Activated CD8-positive, alpha-beta memory T cell treated with anti-CD3 and anti-CD28 coated beads, Interleukin-2, amount 50 U/mL, for 1 hour (primary cell): ENCODE measurements around the gene C8B.

Source experiments
- DNase-seq: peaks from one replicate; pipeline ENCODE4 v3.0.0-alpha.2; 2020; ENCODE audit errors: extremely low read depth

The C8B gene

DNA sequence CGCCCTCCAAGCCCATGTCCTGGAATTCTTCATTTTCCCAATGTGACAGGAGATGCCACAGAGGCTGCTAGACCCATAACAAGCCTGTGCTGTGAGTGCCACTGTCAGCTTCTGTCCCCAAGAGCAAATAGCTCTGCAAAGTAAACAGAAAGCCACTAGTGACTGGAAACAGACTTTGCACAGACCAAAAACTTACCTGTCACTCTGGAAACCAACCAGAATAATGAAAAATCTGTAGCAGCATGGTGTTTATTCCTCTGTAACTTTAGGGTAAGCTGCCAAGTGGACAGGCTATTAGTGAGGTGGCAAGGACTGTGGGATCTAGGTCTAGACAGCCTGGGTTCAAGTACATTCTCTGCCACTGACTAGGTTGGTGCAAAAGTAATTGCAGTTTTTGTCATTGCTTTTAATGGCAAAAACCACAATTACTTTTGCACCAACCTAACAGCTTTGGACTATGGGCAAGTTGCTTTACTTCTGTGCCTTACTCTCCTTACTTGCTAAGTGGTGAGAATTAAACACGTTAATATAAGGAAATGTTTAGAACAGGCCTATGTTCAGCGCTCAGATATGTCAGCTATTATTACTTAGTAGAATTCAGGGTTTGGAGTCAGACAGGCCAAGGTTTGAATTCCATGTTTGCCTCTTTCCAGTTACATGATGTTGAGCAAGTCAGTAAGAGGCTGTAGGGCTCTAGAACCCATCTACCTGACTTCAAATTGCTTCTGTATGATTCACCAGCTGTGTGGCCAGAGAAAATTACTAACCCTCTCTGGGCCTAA is at the start of gene C8B:
Gene C8B, minus strand, starts transcription at position 100 of the 782 bp plus-strand sequence. Its CDS starts 67 bp downstream, at position 33.
- no peak for DNase-seq

DNA sequence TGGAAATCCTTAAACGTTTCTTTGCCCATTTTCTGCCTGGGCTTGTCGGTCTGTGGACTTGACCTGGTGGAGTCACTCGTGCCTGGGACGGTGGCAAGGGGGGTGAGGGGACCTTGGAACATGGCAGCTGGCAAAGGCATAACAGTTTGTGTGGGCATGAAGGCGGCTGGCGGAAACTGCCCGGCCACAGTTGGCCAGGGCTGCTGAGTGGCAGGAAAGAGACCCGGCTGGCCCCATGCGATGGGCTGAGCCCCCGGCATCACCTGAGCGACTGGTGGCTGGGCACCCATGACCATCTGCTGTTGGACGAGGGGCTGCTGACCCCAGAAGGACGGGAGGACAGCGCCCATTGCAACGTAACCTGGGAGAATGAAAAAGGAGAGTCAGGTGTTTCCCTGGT is 49.3 kb upstream of the C8B start:
- DNase-seq: no peak

DNA sequence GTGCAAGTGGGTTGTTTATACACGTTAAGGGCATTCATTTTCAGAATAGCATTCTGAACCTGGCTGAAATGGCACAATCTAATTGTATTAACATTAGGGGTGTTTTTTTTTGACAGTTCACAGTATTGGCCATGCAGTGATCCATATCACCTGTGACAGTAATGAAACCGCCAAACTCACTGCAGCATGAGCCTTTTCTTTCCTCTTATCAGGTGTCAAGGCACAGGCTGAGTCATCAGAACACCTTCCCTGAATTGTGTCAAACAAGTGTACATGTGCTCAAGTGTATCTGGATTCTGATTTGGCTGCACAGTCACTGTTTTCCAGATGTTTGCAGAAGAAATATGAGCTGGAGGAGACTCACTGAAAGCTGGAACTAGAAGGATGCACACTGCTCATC is 47.7 kb upstream of the C8B start:
- no peak for DNase-seq

DNA sequence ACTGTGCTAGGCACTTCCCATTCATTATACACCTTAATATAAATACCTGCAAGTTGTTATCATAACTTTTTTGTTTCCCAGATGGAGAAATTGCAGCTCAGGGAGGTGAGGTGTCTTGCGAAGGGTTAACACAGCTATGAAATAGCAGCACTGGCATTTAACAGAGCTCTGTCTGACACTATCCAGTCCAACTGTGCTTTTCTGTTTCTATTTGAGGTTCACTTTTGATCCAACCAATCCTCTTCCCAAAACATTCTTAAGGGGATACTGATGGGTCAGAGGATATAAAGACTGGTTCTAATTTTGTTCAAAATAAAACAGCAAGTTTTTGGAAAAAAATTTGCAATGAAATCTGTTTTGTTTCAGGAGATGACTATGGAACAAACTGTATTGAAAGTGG is 46.5 kb upstream of the C8B start:
- DNase-seq: no peak

DNA sequence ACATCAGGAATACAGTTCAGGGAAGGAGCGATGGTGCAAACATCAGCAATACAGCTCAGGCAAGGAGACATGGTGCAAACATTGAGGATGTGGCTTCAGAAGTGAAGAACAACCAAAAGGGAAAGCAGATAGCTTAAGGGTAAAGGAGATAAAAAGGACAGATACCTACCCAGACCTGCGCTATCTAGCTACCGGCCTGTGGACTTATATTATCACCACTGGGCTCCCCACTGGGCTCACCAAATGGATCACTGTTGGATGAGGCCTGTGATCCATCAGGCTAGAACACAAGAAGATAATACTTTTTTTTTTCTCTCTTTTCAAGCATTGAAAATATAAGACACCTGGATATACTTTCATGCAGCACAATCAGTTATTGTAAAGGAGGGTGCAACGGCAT is 44.7 kb upstream of the C8B start:
- no peak for DNase-seq

DNA sequence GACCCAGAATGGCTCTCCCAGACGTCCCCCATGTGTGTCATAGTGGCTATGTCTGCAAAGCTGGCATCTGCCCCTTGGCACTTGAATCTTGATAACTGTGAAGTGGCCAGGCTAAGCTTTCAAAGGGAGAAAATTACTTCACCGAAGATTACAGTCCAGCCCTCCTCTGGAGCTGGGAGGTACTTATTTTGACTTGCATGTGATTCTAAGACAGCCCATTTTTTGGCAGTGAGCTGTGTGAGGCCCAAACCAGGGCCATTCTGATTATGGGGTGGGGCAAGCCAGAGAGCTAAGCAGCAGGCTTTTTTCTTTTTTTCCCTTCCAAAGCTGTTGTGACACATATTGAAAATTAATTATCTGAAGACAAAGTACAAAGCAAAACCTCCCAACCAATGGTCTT is 42.1 kb upstream of the C8B start:
- no peak for DNase-seq

DNA sequence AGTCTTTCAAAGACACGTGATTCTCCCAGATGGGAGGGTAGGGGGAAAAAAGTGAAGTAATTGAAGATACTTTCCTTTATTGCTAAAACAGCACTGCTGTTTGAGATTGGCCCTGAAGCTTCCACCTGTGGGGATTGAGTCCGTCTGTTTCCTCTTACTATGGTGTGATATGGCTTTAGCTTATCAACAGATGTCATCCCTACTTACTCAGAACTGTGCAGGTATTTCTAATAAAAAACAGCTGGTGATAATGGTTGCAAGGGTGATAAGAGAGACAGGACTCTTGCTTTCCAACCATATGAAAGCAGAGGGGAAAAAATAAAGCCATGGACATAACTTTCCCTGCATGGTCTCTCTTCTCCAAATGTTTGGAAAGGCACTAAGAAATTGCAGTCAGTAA is 41.7 kb upstream of the C8B start:
- DNase-seq: no peak

DNA sequence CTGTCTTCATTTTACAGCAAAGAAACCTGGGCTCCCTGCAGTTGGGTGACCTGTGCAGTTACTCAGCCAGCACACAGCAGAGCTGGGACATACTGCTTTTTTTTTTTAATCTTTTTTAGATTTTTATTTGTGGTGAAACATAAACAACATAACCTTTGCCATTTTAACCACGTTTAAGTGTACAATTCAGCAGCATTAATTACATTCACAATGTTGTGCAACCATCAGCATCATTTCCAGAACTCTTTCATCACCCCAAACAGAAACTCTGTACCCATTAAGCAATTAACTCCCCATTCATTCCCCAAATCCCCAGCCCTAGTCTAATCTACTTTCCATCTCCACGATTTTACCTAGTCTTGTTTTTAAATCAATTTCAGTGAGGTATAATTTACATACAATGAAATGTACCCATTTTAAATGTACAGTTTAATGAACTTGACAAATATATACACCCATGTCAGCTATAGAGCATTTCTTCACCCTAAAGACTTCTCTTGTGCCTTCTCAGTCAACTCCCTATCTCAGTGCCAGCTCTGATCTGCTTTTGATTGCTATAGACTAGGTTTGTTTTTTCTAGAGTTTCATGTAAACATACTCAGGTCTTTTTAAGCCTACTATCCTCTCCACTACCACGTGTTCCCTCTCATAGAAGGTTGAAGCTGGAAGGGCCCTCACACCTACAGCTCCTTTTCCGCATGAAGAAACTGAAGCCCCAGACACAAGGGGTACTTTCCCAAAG is 37.8 kb upstream of the C8B start:
- no peak for DNase-seq

DNA sequence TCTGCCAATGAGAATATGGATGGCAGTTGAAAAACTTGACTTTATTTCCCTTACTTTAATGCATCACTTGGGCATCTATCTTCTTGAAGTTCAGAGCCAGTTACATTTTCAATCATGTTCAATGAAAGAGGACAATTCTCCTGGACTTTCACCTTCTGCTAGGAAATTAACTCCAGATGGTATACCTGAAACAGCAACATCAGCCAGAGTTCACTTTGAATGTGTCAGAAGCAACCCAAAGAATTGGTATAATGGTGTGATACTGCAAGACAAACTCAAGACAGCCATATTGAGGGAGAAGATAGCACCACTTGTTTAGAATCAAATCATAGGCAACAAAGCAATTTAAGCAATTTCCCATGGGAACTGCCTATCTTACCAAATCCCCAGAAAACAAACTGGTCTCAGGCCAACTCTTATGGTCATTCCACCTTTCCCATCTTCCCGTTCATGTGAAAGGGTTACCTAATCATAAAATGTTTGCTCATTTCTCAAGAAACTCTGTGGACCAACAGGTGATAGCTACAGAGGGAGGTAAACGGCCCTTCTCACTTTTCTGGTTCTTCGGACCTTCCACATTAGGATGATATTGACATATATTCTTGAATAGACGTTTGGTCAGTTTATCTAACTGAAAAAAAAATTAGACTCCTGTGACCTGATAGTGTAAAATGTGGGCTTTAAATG is 29.7 kb upstream of the C8B start:
- no peak for DNase-seq

DNA sequence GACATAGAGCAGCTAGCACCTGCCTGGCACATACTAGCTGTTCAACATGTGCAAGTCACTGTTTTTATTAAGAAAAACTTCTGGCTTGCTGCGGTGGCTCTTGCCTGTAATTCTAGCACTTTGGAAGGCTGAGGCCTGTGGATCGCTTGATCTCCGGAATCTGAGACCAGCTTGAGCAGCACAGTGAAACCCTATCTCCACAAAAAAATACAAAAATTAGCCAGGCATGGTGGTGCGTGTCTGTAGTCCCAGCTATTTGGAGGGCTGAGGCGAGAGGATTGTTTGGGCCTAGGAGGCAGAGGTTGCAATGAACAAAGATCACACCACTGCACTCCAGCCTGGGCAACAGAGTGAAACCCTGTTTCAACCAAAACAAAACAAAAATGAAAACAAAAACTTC is 27.7 kb upstream of the C8B start:
- no peak for DNase-seq

DNA sequence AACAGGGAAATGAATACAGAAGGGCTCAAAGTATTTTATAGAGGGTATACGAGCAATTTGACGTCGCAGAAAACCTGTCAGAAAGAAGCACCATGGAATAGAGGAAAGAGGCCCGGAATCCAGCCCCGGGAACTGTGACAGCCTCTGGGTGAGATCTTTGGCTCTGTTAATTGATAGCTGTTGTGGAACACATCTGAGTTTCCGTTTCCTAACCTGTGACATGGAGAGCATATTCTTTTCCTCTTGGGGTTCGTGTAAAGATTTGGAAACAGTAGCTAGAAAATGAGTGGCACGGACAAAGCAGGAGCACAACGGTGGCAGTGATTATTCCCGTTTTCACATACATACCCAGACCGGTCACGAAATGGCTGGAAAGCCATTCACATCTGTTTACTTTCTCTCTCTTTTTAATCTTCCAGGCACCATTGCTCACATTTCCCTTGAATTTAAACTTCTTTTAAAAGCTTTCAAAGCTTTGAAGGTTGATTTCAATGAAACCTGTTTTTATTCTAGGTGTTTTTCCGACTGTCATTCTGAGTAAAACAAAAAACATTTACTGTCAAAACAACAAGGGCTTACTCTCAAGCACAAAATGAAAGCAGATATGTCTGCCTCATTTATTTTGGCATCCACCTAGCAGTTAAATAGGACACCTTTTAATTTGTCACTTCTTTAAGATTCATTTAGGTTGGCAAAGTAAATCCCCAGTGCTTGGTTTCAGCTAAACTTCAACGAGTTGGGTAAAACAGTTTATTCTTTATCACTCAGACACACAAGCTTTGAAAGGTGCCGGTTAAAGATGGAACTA is 26.7 kb upstream of the C8B start:
- DNase-seq: no peak

DNA sequence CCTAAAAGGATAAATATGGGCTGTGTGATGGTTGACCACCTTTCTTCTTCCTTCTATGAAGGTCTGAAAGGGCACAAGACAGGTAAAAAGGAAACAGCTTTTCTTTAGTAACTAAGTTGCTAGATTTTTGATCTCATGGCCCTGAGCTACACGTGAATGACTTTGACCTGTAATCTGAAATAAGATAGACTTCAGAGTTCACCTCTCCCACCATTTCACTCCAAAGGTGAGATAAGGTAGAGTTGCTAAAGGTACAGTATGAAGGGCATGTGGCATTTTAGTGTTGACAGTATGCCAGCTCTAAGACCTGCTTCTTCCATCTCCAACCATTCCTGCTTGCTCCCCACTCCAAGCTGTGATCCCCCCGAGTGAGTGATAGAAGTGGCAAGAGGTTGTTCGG is 25.8 kb upstream of the C8B start:
- DNase-seq: no peak

DNA sequence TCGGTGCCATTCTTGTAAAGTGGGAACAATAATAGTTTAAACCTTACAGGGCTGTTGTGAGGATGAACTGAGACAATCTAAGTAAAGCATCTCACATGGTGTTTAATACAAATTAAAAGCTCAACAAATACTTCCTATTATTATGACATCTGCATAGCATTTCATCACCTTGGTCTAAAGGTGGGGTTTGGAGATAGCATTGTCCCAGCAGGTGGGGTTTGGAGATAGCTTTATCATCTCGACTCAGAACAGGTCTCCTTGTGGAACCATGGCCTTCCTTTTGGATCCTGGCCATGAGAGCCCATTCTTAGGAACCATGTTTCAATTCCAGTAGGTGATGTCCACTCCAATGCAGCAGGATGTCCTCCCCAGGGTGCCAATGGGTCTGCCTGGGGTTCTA is 20.6 kb upstream of the C8B start:
- DNase-seq: no peak

DNA sequence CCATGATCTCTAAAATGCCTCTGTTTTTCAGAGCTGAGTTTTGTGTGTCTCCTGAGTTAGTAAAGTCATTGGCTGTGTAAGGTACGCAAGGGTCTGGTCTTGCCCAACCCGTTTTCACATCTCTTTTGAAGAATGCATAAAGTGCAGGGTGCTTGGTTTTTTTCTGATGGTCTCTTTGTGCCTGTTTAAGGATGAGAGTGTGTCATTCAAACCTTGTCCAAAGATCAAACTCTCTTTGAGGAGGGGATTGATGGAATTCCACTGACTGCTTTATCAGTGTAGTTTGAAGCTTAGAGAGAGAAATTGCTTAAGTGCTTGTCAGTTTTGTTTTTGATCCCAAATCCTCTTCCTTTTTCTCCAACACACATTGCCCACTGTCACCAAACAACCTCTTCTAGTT is 20.0 kb upstream of the C8B start:
- DNase-seq: no peak

DNA sequence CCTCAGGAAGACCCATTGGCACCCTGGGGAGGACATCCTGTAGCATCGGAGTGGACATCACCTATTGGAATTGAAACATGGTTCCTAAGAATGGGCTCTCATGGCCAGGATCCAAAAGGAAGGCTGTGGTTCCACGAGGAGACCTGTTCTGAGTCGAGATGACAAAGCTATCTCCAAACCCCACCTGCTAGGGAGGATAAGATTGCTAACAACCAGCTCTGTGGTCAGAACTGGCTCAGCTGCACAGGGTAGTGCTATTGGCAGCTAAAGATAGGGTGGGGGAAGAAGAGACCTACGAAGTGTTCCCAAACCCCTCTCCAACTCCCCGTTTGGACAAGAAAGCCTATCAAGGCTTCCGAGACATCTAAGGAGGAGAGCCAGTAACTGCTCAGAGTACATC is 17.7 kb upstream of the C8B start:
- no peak for DNase-seq

DNA sequence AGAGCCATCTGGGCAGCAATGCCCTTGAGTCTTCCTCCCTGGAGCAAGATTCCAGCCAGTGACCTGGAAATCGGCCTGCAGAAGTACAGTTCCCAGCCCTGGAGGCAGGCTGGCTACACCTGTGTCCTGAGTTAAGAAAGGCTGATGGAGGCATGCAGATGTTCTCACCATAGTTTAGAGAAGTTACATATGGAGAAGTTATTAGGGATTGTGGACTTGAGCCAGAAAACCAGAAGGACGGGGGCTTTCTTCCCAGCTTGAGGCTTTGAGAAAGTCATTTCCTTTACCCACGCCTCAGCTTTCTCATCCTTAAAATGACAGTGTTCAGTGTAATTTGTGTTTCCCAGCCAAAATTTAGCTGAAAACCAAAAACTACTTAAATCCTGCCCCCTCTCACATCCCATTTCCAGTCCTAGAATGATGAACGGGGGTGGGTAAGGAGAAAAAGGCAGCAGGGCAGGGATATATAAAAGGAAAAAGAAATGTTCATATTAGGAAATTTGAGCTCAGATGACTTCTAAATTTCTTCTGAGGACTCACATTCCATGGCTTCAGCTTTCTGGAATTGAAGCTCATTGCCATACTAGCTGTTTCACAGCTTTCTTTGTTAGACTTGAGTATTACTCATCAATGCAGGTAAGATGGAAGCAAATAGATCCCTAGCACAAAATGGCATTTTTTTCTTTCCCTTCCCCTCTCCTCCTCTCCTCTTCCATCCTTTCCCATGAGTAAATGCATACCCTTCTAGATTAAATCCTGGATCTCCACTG is 14.4 kb upstream of the C8B start:
- no peak for DNase-seq

DNA sequence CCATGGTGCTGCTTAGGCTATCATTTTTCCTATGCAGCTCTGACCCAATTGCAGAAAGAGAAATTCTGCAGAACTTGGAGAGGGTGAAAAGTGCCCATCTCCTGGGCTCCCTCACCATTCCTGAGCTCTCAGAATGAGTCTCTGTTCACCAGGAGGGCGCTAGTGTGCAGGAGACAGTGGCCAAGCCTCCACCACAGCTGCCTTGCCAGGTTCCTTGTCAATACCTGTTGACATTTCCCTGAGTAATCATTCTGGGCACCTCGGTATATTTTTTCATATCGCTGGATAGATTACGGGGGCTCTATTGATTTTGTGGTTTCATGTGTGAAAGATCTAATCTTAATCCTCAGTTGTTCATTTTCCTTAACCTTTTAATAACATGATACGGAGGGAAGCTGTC is 13.0 kb upstream of the C8B start:
- DNase-seq: no peak

DNA sequence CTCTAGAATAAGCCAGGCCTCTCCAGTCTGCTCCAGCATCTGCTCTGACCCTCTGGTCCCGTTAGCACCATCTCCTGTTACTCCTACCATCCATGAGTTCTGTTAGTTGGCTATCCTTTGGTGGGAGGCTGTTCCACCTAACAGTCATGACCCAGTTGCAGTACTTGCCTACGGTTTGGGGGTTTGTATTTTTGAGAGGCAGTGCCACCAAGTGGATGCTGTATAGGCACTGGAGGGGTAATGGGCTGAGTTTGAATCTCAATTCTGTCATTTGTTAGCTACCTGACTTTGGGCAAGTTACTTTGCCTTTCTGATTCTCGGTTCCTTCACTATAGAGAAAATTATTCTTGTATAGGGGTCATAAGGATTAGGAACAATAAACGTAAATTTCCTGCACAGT is 12.1 kb upstream of the C8B start:
- no peak for DNase-seq

DNA sequence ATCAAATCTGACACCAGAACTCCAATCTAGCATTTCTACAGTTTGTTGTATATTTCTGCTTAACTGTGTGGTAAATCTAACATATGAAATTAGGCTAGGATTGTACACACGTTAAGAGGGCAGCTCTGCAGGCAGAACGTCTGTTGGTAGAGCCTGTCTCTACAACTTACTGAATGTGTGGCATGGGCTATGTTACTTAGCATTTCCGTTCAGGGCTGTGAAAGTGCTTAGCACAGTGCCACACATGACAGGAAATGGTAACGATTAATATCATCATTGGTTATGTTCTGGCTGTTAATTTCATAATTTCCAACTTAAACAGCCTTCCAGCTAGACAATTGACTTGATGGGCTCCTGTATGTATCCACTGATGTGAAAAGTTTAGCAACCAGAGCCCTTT is 9.6 kb upstream of the C8B start:
- DNase-seq: no peak

DNA sequence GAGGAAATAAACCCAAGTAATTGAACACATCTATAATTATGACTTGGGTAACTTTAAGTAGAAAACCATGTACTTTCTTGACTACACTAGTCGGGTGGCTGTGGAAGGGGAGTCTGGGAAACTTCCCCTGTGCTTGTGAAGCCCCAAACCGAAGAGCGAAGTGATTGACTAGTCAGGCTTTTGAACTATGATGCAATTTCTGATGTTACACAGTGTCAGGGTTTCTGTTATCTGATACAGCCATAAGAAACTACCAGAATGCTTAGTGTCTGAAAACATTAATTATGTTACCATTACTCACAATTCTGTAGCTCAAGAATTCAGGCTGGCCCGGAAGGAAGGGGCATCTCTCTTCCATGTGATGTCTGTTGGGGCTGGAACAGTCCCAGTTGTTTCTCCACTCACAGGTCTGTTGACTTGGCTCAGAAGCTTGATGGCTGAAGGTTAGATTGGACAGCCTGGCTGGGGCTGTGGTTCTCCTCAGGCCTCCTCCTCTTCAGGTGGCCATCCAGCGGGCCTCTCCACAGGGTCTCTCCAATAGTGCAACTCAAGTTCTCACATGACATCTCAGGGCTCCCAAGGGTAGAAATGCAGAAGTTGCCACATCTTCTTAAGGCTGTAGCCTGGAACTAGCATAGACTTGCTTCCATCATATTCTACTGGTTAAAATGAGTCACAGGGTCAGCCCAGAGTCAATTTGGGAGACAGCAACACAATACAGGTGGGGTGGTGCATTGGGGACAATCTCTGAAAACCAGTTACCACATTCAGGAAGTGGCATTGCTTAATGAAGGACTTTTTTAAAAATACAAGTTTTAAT is 8.3 kb upstream of the C8B start:
- DNase-seq: no peak
